Esophagus muscularis mucosa (tissue), 4 donors: ENCODE results near the gene HK2. TPM values are rescaled to one million over a fixed set of nuclear protein-coding genes. Genes with fewer than 3 reads are reported as not detected.

ENCODE experiments used
- DNase-seq: peaks from one replicate; pipeline ENCODE4 v3.0.0-alpha.2; 2017; ENCODE audit errors: extremely low spot score
- H3K27ac ChIP-seq, 4 donors: fragments of 200-600 bp; sonication (generic); replicated peaks in 1 of 4; 1 replicate in 3 of 4; 2 replicates in 1 of 4; pipeline ENCODE4 v1.5.1; 2016 to 2019; ENCODE audit warnings: mild to moderate bottlenecking in 1 of 4
- H3K27me3 ChIP-seq, 4 donors: fragments of 200-600 bp; sonication (generic); one replicate each; pipeline versions ENCODE4 v1.5.1 to v1.6.0; 2016 to 2019
- H3K36me3 ChIP-seq, 4 donors: fragments of 200-600 bp; sonication (generic); one replicate each; pipeline ENCODE4 v1.5.1; 2016 to 2019
- H3K4me1 ChIP-seq, 4 donors: fragments of 200-600 bp; sonication (generic); one replicate each; pipeline ENCODE4 v1.5.1; 2016 to 2019
- H3K4me3 ChIP-seq, 4 donors: fragments of 200-600 bp; sonication (generic); 1 replicate in 2 of 4; 2 replicates in 2 of 4; pipeline ENCODE4 v1.5.1; 2016 to 2019; ENCODE audit warnings: mild to moderate bottlenecking in 4 of 4, moderate library complexity in 1 of 4
- H3K9me3 ChIP-seq, 4 donors: fragments of 200-600 bp; sonication (generic); 1 replicate in 3 of 4; 2 replicates in 1 of 4; pipeline ENCODE4 v1.5.1; 2016 to 2019
- CTCF ChIP-seq, 3 experiments: fragments of 200-600 bp in 2 of 3; fragments of 450-650 bp in 1 of 3; sonication (generic) in 2 of 3; IDR thresholded peaks; one replicate each; pipeline ENCODE4 v1.5.1; 2017 to 2019; ENCODE audit warnings: antibody characterized with exemption in 3 of 3, mild to moderate bottlenecking in 2 of 3, moderate library complexity in 1 of 3
- EP300 ChIP-seq: sonication (generic); formaldehyde crosslinking; IDR thresholded peaks from one replicate; pipeline ENCODE4 v1.6.1; 2017; ENCODE audit warnings: antibody characterized with exemption
- POLR2A ChIP-seq: fragments of 450-650 bp; IDR thresholded peaks from one replicate; pipeline ENCODE4 v1.6.1; 2017; ENCODE audit warnings: antibody characterized with exemption, moderate library complexity, mild to moderate bottlenecking, low read depth
- POLR2AphosphoS5 ChIP-seq, 2 donors: sonication (generic); formaldehyde crosslinking; IDR thresholded peaks; one replicate each; pipeline ENCODE4 v1.6.1; 2017; ENCODE audit warnings: antibody characterized with exemption in 2 of 2
- WGBS: methylation state at CpG from one replicate; pipeline ENCODE4 v1.1.5; 2018; 5-methylcytosine and 5-hydroxymethylcytosine counted together
- intact Hi-C: fragments of 100-400 bp; cut with DNase I; formaldehyde crosslinking; loops from one replicate; pipeline ENCODE4 v1.15.1; 2023
- total RNA-seq, 4 donors: library from RNA; depleted of rRNA; stranded (reverse); fragments of >200 nt; gene quantifications; one replicate each; pipeline versions ENCODE4 v1.1.0 to v1.2.1, GENCODE V29; 2016

The HK2 gene
- total RNA-seq, 4 donors from 2014 or later: 0.97 to 5.3 (median 3.0) TPM

GRCh38 chr2:74881626-74882298 lies 47.8 kb downstream of the HK2 start:
- no peaks in the 10 kb centered on the region for H3K4me1 ChIP-seq
- DNase-seq: no peak
- H3K27me3 ChIP-seq: no peaks in the 10 kb centered on the region
- intact Hi-C loops: no loop called here
- TF ChIP-seq CTCF (IDR thresholded peaks at IDR 0.05): no peak
- no peak for TF ChIP-seq POLR2A
- no peak for TF ChIP-seq POLR2AphosphoS5 (IDR thresholded peaks at IDR 0.05)
- no peak for TF ChIP-seq EP300
- H3K9me3 ChIP-seq: no peaks in the 10 kb centered on the region
- no peak overlapping the region for H3K27ac ChIP-seq
- peaks cover 10 to 94% (median 42%) of the 10 kb centered on the region in 4 donors for H3K36me3 ChIP-seq
- no peak overlapping the region for H3K4me3 ChIP-seq
- 90% methylated on average over 19 of the region's 19 CpGs for WGBS

- intact Hi-C loops: no loop called here
- 84% methylated on average over 4 of the region's 4 CpGs for WGBS
- H3K9me3 ChIP-seq: no peaks in the 10 kb centered on the region
- TF ChIP-seq CTCF (IDR thresholded peaks at IDR 0.05): no peak
- no peak for TF ChIP-seq POLR2A
- TF ChIP-seq EP300: no peak
- no peak overlapping the region for H3K4me3 ChIP-seq
- H3K36me3 ChIP-seq: peaks cover 12 to 94% (median 45%) of the 10 kb centered on the region in 4 donors
- no peaks in the 10 kb centered on the region for H3K4me1 ChIP-seq
- no peak for DNase-seq
- no peaks in the 10 kb centered on the region for H3K27me3 ChIP-seq
- no peak overlapping the region for H3K27ac ChIP-seq
These were observed 48.4 kb downstream of the HK2 start for GRCh38 chr2:74882299-74882687.

GRCh38 chr2:74883011-74883410 lies 49.1 kb downstream of the HK2 start:
- no peaks in the 10 kb centered on the region for H3K9me3 ChIP-seq
- no peaks in the 10 kb centered on the region for H3K4me1 ChIP-seq
- peaks cover 17 to 94% (median 45%) of the 10 kb centered on the region in 4 donors for H3K36me3 ChIP-seq
- H3K27ac ChIP-seq: no peak overlapping the region
- DNase-seq: no peak
- TF ChIP-seq CTCF (IDR thresholded peaks at IDR 0.05) (no peak), POLR2AphosphoS5 (IDR thresholded peaks at IDR 0.05) (no peak), POLR2A (no peak), EP300 (no peak)
- no peak overlapping the region for H3K4me3 ChIP-seq
- intact Hi-C loops: no loop called here
- WGBS: 84% methylated on average over 6 of the region's 6 CpGs
- no peaks in the 10 kb centered on the region for H3K27me3 ChIP-seq

GRCh38 chr2:74884118-74884762 lies 50.3 kb downstream of the HK2 start:
- Histone ChIP-seq H3K9me3 (no peaks in the 10 kb centered on the region), H3K4me3 (no peak overlapping the region), H3K36me3 (peaks cover 17 to 94% (median 48%) of the 10 kb centered on the region in 4 donors), H3K27ac (no peak overlapping the region), H3K4me1 (no peaks in the 10 kb centered on the region), H3K27me3 (no peaks in the 10 kb centered on the region)
- DNase-seq: no peak
- intact Hi-C loops: no loop called here
- TF ChIP-seq EP300 (no peak), POLR2AphosphoS5 (IDR thresholded peaks at IDR 0.05) (no peak), CTCF (IDR thresholded peaks at IDR 0.05) (no peak), POLR2A (no peak)
- 91% methylated on average over 5 of the region's 5 CpGs for WGBS
